Measurements from ENCODE around the gene IRX5. TPM values are rescaled to one million over a fixed set of nuclear protein-coding genes. Genes with fewer than 3 reads are reported as not detected.

IRX5 gene
- polyA plus RNA-seq, 3 donors, result 0.15 TPM; not detected in 2

DNA sequence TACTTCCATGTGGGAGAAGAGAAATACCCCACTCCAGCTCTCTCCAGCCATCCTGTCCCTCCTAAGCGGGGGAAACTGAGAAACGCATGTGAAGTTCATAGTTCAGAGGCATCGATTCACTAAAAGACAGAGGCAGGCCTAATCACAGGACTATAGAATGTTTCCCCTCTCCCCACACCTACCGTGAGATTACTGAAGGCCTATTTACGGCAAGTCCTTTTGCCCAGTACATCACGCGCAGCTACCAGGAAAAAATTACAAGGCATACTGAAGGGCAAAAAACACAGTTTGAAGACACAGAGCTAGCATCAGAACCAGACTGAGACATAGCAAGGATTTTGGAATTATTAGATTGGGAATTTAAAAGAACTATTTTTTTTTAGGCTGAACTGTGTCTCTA lies 29.1 kb upstream of the IRX5 start:
- H3K4me1 Mint-ChIP-seq, result no peaks in the 10 kb centered on the region
- H3K4me3 ChIP-seq (replicated peaks in 1 of 3; ENCODE audit: low read depth in 2 of 3, low read length in 3 of 3), result no peak overlapping the region
- H3K27me3 Mint-ChIP-seq (ENCODE audit: low read depth in 3 of 3), result peaks cover 6 to 16% (median 15%) of the 10 kb centered on the region in 3 donors
- no peak overlapping the region for H3K9ac ChIP-seq (ENCODE audit: insufficient read depth, low read length, poor library complexity, severe bottlenecking)
- no peaks in the 10 kb centered on the region for H3K9me3 ChIP-seq (replicated peaks in 1 of 2; ENCODE audit: control insufficient read depth in 1 of 2, insufficient read depth in 1 of 2, low read length in 2 of 2)
- no peaks in the 10 kb centered on the region for H4K20me1 ChIP-seq (ENCODE audit: insufficient read depth, low read length)
- H3K4me3 Mint-ChIP-seq, result no peak overlapping the region
- intact Hi-C loops (cut with micrococcal nuclease), result no loop called here
- no peaks in the 10 kb centered on the region for H3K79me2 ChIP-seq (ENCODE audit: insufficient read depth, low read length)
- no peaks in the 10 kb centered on the region for H3K36me3 ChIP-seq (replicated peaks in 1 of 2; ENCODE audit: control insufficient read depth in 1 of 2, insufficient read depth in 2 of 2, low read length in 2 of 2)
- H3K9me3 Mint-ChIP-seq, result peaks cover 0 to 13% (median 5%) of the 10 kb centered on the region in 7 donors
- DNase-seq, result no peak
- no peak overlapping the region for H3K4me2 ChIP-seq (replicated peaks; ENCODE audit: extremely low read depth, low read length, poor library complexity, severe bottlenecking)
- H3K27ac Mint-ChIP-seq, result no peak overlapping the region
- no peaks in the 10 kb centered on the region for H3K36me3 Mint-ChIP-seq
- TF ChIP-seq, protein P1, sequence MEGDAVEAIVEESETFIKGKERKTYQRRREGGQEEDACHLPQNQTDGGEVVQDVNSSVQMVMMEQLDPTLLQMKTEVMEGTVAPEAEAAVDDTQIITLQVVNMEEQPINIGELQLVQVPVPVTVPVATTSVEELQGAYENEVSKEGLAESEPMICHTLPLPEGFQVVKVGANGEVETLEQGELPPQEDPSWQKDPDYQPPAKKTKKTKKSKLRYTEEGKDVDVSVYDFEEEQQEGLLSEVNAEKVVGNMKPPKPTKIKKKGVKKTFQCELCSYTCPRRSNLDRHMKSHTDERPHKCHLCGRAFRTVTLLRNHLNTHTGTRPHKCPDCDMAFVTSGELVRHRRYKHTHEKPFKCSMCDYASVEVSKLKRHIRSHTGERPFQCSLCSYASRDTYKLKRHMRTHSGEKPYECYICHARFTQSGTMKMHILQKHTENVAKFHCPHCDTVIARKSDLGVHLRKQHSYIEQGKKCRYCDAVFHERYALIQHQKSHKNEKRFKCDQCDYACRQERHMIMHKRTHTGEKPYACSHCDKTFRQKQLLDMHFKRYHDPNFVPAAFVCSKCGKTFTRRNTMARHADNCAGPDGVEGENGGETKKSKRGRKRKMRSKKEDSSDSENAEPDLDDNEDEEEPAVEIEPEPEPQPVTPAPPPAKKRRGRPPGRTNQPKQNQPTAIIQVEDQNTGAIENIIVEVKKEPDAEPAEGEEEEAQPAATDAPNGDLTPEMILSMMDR (IDR thresholded peaks at IDR 0.05), result no peak
- H3K4me1 ChIP-seq (ENCODE audit: control insufficient read depth in 1 of 2, insufficient read depth in 2 of 2, low read length in 2 of 2), result no peaks in the 10 kb centered on the region
- H3K27ac ChIP-seq (ENCODE audit: low read depth in 1 of 2, low read length in 2 of 2), result no peak overlapping the region
- H3K27me3 ChIP-seq (ENCODE audit: control insufficient read depth in 2 of 2, insufficient read depth in 2 of 2, low read length in 2 of 2), result peaks cover 0 to 2% of the 10 kb centered on the region in 2 donors
- H2AFZ ChIP-seq (ENCODE audit: insufficient read depth, low read depth, low read length, poor library complexity, severe bottlenecking), result no peak overlapping the region
- WGBS (ENCODE audit: insufficient coverage), result 95% methylated on average over 6 of the region's 7 CpGs

DNA sequence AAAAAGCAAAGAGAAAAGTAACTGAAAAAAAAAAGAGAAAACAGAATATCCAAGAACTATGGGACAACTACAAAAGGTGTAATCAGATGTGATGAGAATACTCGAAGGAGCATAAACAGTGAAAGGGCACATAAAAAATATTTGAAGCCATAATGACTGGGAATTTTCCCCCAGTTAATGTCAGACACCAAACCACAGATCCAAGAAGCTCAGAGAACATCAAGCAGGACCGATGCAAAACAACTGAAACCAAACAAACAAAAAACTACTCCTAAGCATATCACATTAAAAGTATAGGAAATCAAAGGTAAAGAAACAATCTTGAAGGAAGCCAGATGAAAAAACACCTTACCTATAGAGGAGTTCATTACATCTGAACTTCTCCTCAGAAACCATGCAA lies 27.6 kb upstream of the IRX5 start:
- Histone ChIP-seq H3K9me3 (replicated peaks in 1 of 2; ENCODE audit: control insufficient read depth in 1 of 2, insufficient read depth in 1 of 2, low read length in 2 of 2) (no peaks in the 10 kb centered on the region), H3K79me2 (ENCODE audit: insufficient read depth, low read length) (no peaks in the 10 kb centered on the region), H3K9ac (ENCODE audit: insufficient read depth, low read length, poor library complexity, severe bottlenecking) (no peak overlapping the region), H3K27me3 (ENCODE audit: control insufficient read depth in 2 of 2, insufficient read depth in 2 of 2, low read length in 2 of 2) (peaks cover 0 to 2% of the 10 kb centered on the region in 2 donors), H3K4me1 (ENCODE audit: control insufficient read depth in 1 of 2, insufficient read depth in 2 of 2, low read length in 2 of 2) (no peaks in the 10 kb centered on the region), H2AFZ (ENCODE audit: insufficient read depth, low read depth, low read length, poor library complexity, severe bottlenecking) (no peak overlapping the region), H3K36me3 (replicated peaks in 1 of 2; ENCODE audit: control insufficient read depth in 1 of 2, insufficient read depth in 2 of 2, low read length in 2 of 2) (no peaks in the 10 kb centered on the region), H4K20me1 (ENCODE audit: insufficient read depth, low read length) (no peaks in the 10 kb centered on the region), H3K27ac (ENCODE audit: low read depth in 1 of 2, low read length in 2 of 2) (no peak overlapping the region), H3K4me3 (replicated peaks in 1 of 3; ENCODE audit: low read depth in 2 of 3, low read length in 3 of 3) (no peak overlapping the region), H3K4me2 (replicated peaks; ENCODE audit: extremely low read depth, low read length, poor library complexity, severe bottlenecking) (no peak overlapping the region)
- no CpG with 5 or more reads among the region's 2 CpGs for WGBS (ENCODE audit: insufficient coverage)
- H3K36me3 Mint-ChIP-seq, result no peaks in the 10 kb centered on the region
- H3K27me3 Mint-ChIP-seq (ENCODE audit: low read depth in 3 of 3), result peaks cover 6 to 13% (median 12%) of the 10 kb centered on the region in 3 donors
- H3K4me1 Mint-ChIP-seq, result no peaks in the 10 kb centered on the region
- no peak overlapping the region for H3K4me3 Mint-ChIP-seq
- intact Hi-C loops (cut with micrococcal nuclease), result no loop called here
- peaks cover 0 to 13% (median 5%) of the 10 kb centered on the region in 7 donors for H3K9me3 Mint-ChIP-seq
- TF ChIP-seq, protein P1 (IDR thresholded peaks at IDR 0.05), result no peak
- DNase-seq, result no peak
- no peak overlapping the region for H3K27ac Mint-ChIP-seq
